ENCODE results near the gene CYP4V2.

The CYP4V2 gene

DNA sequence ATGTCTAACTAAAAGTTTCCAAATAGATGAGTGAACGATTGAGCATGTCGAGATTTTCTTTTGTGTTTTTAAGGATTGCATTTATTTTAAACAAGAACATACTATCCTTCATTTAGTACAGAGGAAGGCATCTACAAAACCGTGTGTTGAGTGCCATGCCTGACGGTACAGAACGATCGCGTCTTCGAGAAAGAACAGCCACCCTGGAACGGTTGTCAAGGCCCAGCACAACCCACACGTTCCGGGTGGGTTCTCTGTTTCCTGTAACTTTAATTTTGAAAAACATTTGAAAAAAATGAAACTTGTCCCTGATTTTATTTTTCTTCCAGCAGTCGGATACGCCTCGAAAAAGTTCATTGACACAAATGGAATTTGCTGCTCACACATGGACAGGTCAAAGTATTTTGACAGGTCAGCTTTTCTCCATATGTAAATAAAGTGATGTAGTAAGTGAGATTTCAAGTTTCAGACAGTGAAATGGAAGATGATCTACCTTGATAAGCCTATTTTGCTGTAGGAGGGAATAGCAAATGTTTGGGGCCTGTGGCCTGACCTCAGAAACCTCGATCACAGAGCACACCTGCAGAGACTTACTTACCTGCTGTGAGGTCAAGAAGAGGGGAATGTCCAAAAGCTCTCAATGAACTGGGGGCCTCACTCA, 24.4 kb upstream of the CYP4V2 start:
- no peaks in the 10 kb centered on the region for H3K27me3 ChIP-seq (ENCODE audit: low read depth)
- H3K9me3 ChIP-seq, result no peaks in the 10 kb centered on the region
- in situ Hi-C loops (cut with MboI; ENCODE audit: low sequenced_read_pairs), result no loop called here
- no peak overlapping the region for H3K4me3 ChIP-seq
- no peaks in the 10 kb centered on the region for H3K4me1 ChIP-seq
- no peaks in the 10 kb centered on the region for H3K36me3 ChIP-seq (replicated peaks)
- no peak for DNase-seq (ENCODE audit: low spot score in 2 of 2)

GRCh38 chr4:186167605-186168004, 23.8 kb upstream of the CYP4V2 start:
- H3K4me3 ChIP-seq, result no peak overlapping the region
- no peaks in the 10 kb centered on the region for H3K27me3 ChIP-seq (ENCODE audit: low read depth)
- no peaks in the 10 kb centered on the region for H3K4me1 ChIP-seq
- no peaks in the 10 kb centered on the region for H3K36me3 ChIP-seq (replicated peaks)
- no peak for DNase-seq (ENCODE audit: low spot score in 2 of 2)
- in situ Hi-C loops (cut with MboI; ENCODE audit: low sequenced_read_pairs), result no loop called here
- H3K9me3 ChIP-seq, result no peaks in the 10 kb centered on the region

DNA sequence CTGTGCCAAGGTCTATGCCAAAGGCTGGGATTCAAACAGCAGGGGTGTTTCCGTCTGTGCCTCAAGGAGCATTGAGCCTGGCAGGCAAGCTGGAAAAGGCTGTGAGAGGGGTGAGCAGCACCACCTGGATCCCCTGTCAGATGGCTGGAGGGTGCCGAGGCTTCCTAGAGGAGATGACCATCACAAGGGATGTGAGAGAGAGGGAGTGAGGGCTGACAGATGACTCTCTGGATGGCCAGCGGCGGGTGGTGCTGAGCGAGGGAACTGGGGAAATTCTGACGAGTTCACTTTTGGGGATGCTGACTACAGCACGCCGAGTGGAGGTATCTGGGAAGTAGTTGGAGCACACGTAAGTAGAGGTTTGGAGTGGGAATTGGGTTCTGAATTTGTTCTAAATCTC, 22.6 kb upstream of the CYP4V2 start:
- Histone ChIP-seq H3K4me3 (no peak overlapping the region), H3K4me1 (no peaks in the 10 kb centered on the region), H3K27me3 (ENCODE audit: low read depth) (no peaks in the 10 kb centered on the region), H3K36me3 (replicated peaks) (no peaks in the 10 kb centered on the region), H3K9me3 (no peaks in the 10 kb centered on the region)
- DNase-seq (ENCODE audit: low spot score in 2 of 2), result no peak
- in situ Hi-C loops (cut with MboI; ENCODE audit: low sequenced_read_pairs), result no loop called here

- no peaks in the 10 kb centered on the region for H3K36me3 ChIP-seq (replicated peaks)
Measured at GRCh38 chr4:186169333-186169944, 21.9 kb upstream of the CYP4V2 start.

DNA sequence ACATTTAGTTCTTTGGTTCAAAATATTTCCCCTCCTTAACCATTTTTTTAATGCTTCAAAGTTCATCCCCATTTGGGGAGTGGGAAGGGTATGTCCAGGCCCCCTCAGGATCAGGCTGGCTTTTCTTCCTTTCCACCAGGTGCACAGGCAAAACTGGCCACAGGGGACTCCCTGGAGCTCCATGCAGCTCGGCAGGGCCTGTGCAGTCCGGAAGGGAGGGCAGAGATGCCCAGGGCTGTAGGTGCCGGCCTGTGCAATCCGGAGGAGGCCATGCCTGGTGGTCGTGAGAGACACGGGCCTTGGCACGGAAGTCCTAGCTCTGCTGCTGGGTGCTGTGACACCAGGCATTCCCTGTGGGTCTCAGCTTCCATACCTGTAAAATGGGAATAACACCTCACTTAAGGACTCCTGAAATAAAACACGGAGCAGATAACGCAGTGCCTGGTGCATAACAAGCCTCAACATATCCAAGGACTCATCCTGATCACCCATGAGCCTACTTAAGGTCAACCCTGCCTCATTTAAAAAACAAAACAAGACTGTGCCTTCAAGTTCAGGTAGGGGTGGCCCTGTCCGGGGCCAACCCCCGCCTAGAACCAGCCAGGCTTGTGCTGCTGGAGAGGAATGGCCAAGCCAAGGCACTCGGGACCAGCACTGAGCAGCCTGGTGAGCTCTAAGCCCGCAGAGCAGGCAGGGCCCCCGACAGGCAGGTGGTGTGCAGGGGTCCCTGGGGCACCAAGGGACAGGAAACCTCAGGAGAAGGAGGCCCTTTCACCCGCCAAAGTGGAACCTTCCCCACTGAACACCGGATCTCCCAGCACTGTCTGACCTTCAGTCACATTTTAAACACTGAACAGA, 21.2 kb upstream of the CYP4V2 start:
- no peak for DNase-seq (ENCODE audit: low spot score in 2 of 2)
- Histone ChIP-seq H3K27me3 (ENCODE audit: low read depth) (no peaks in the 10 kb centered on the region), H3K9me3 (no peaks in the 10 kb centered on the region), H3K4me3 (no peak overlapping the region), H3K36me3 (replicated peaks) (no peaks in the 10 kb centered on the region), H3K4me1 (no peaks in the 10 kb centered on the region)
- in situ Hi-C loops (cut with MboI; ENCODE audit: low sequenced_read_pairs), result no loop called here

More at GRCh38 chr4:186169333-186169944, 21.9 kb upstream of the CYP4V2 start:
- in situ Hi-C loops (cut with MboI; ENCODE audit: low sequenced_read_pairs), result no loop called here
- no peak for DNase-seq (ENCODE audit: low spot score in 2 of 2)
- Histone ChIP-seq H3K27me3 (ENCODE audit: low read depth) (no peaks in the 10 kb centered on the region), H3K4me3 (no peak overlapping the region), H3K4me1 (no peaks in the 10 kb centered on the region), H3K9me3 (no peaks in the 10 kb centered on the region)

DNA sequence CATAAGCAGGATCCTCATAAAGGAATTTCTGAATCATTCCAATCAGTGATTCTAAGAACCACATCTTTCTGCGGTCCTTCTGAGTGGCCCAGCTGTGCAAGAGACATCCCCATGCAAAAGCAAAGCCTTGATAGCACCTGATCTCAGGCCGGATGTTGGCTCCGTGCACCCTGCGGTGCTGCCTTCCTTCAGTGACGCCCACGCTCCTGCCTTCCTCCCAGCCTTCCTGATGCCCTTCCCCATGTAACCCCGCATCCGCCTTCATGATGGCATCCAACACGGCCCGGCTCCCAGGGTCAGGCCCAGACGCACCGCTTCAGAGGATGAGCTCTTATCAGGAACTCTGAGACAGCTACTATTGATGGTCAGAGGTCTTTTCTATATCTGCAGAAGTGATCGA, 20.4 kb upstream of the CYP4V2 start:
- H3K27me3 ChIP-seq (ENCODE audit: low read depth), result no peaks in the 10 kb centered on the region
- in situ Hi-C loops (cut with MboI; ENCODE audit: low sequenced_read_pairs), result no loop called here
- H3K9me3 ChIP-seq, result no peaks in the 10 kb centered on the region
- H3K4me3 ChIP-seq, result no peak overlapping the region
- H3K4me1 ChIP-seq, result no peaks in the 10 kb centered on the region
- DNase-seq (ENCODE audit: low spot score in 2 of 2), result no peak
- no peaks in the 10 kb centered on the region for H3K36me3 ChIP-seq (replicated peaks)

GRCh38 chr4:186172546-186172945, 18.8 kb upstream of the CYP4V2 start:
- no peaks in the 10 kb centered on the region for H3K4me1 ChIP-seq
- in situ Hi-C loops (cut with MboI; ENCODE audit: low sequenced_read_pairs), result no loop called here
- no peaks in the 10 kb centered on the region for H3K27me3 ChIP-seq (ENCODE audit: low read depth)
- no peak overlapping the region for H3K4me3 ChIP-seq
- no peaks in the 10 kb centered on the region for H3K36me3 ChIP-seq (replicated peaks)
- no peaks in the 10 kb centered on the region for H3K9me3 ChIP-seq
- DNase-seq (ENCODE audit: low spot score in 2 of 2), result no peak

- Histone ChIP-seq H3K4me3 (no peak overlapping the region), H3K36me3 (replicated peaks) (no peaks in the 10 kb centered on the region), H3K9me3 (no peaks in the 10 kb centered on the region), H3K4me1 (peaks cover 5% of the 10 kb centered on the region; the same call in 1 of the 2 replicates), H3K27me3 (ENCODE audit: low read depth) (no peaks in the 10 kb centered on the region)
- no peak for DNase-seq (ENCODE audit: low spot score in 2 of 2)
- in situ Hi-C loops (cut with MboI; ENCODE audit: low sequenced_read_pairs), result no loop called here
Measured at GRCh38 chr4:186188107-186188506, 3.3 kb upstream of the CYP4V2 start.

GRCh38 chr4:186189656-186190055, 1.7 kb upstream of the CYP4V2 start:
- Histone ChIP-seq H3K4me3 (no peak overlapping the region), H3K9me3 (no peaks in the 10 kb centered on the region), H3K27me3 (ENCODE audit: low read depth) (no peaks in the 10 kb centered on the region), H3K36me3 (replicated peaks) (no peaks in the 10 kb centered on the region), H3K4me1 (peaks cover 5% of the 10 kb centered on the region; the same call in 1 of the 2 replicates)
- in situ Hi-C loops (cut with MboI; ENCODE audit: low sequenced_read_pairs), result no loop called here
- no peak for DNase-seq (ENCODE audit: low spot score in 2 of 2)

DNA sequence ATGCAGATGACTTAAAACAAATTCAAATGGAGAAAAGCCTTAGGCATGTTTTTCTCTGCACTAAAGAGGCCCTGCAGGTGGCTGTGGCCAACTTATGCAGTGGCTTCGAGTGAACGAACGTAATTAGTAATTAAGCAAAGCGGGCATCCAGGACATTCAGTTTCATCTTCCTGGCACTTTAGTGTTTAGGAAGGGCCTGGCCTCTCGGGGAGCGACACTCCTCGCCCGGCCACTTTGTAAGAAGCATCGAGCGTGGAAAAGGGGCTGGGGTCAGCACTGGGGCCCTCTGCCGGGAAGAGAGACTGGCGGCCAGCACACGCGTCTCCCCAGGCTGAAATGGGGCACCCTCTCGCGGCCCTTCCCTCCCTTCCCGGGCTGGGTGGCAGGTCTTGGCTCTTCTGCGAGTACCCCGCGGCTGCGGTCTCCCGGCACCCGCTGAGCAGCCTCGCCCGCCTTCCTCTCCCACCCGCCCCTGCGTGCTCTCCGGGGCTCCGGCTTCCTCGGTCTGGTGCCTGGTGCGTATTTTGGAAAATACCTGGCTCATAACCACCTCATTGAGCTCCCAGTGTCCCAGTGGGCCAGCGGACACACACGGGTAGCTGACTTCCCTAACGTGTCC, 677 bp upstream of the CYP4V2 start:
- Histone ChIP-seq H3K27me3 (ENCODE audit: low read depth) (no peaks in the 10 kb centered on the region), H3K4me3 (peak overlapping the region; percentile 65), H3K4me1 (peaks cover 5% of the 10 kb centered on the region; the same call in 1 of the 2 replicates), H3K9me3 (no peaks in the 10 kb centered on the region), H3K36me3 (replicated peaks) (no peaks in the 10 kb centered on the region)
- peak; percentile 43 to 60 for DNase-seq (ENCODE audit: low spot score in 2 of 2)
- in situ Hi-C loops (cut with MboI; ENCODE audit: low sequenced_read_pairs), result no loop called here

- Histone ChIP-seq H3K4me3 (peak overlapping the region; percentile 65), H3K27me3 (ENCODE audit: low read depth) (no peaks in the 10 kb centered on the region), H3K36me3 (replicated peaks) (no peaks in the 10 kb centered on the region), H3K4me1 (peaks cover 5% of the 10 kb centered on the region; the same call in 1 of the 2 replicates), H3K9me3 (no peaks in the 10 kb centered on the region)
- DNase-seq (ENCODE audit: low spot score in 2 of 2), result peak; percentile 13 to 43
- in situ Hi-C loops (cut with MboI; ENCODE audit: low sequenced_read_pairs), result no loop called here
Measured at GRCh38 chr4:186192066-186192612, 772 bp downstream of the CYP4V2 start.

GRCh38 chr4:186193851-186194250, 2.5 kb downstream of the CYP4V2 start:
- no peaks in the 10 kb centered on the region for H3K27me3 ChIP-seq (ENCODE audit: low read depth)
- H3K36me3 ChIP-seq (replicated peaks), result no peaks in the 10 kb centered on the region
- no peak for DNase-seq (ENCODE audit: low spot score in 2 of 2)
- H3K4me1 ChIP-seq, result peaks cover 5% of the 10 kb centered on the region; the same call in 1 of the 2 replicates
- H3K9me3 ChIP-seq, result no peaks in the 10 kb centered on the region
- H3K4me3 ChIP-seq, result no peak overlapping the region
- in situ Hi-C loops (cut with MboI; ENCODE audit: low sequenced_read_pairs), result no loop called here

DNA sequence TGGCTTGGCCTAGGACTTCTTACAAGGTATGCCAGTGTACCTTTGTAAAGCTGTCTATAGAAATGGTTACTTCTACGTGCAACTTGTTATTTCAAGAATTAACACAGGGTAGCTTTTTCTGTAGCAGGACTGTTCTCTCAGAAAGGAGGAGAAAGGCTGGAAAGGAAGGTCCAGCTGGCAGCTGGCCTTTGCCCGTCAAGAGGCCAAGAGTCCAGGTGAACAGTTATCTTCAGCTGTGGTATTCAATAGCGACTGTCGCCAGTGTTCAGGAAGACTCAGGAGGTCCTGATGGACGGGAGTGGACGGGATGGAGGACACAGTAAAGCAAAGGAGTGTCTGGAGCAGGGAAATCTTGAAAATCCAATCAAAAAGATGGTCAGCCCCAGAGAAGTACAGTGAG, 4.7 kb downstream of the CYP4V2 start:
- no peak overlapping the region for H3K4me3 ChIP-seq
- H3K4me1 ChIP-seq, result no peaks in the 10 kb centered on the region
- no peaks in the 10 kb centered on the region for H3K36me3 ChIP-seq (replicated peaks)
- no peak for DNase-seq (ENCODE audit: low spot score in 2 of 2)
- no peaks in the 10 kb centered on the region for H3K27me3 ChIP-seq (ENCODE audit: low read depth)
- H3K9me3 ChIP-seq, result no peaks in the 10 kb centered on the region
- in situ Hi-C loops (cut with MboI; ENCODE audit: low sequenced_read_pairs), result no loop called here
